Amniotic stem cell (primary cell): Measurements from ENCODE around the gene PC.

Experiments used
- DNase-seq: peaks from one replicate; lab custom pipeline; 2025; lab: John Stamatoyannopoulos, UW

The PC gene

DNA sequence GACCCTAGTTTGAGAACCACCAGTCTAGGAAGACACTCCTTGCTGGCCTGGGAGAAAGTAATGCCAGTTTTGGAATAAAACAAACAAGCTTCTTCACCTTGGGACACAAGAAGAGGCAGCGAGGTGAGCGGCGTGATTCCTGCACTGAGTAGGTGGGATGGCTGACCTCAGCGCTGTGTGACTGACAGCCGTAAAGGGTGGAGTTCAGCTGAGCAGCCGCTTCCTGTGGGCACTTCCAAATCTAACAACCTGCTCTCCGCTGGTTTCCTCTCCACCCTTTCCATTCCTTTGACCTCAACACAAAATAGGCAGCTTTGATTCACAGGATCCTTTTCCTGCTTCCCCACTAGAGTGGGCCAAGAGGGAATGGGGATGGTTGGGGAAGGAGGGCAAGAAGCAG is 45.8 kb downstream of the PC start:
- DNase-seq = no peak

DNA sequence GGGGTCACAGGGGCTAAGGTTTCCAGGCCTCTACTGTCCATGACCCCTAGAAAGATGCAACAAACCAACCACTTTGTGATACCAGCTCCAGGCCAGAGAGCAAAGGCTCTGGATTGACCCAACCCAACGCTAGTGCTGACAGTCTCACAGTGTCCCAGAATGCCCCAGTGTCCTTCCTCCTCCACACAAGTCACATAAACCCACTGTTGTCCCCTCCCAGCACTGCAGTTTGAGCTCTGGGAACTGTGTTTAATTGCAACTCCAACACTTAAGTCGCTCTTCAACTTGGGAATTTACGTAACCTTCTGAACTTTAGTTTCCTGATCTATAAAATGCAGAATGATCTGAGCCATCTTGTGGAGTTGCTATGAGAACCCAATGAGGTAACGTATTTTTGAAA is 47.5 kb downstream of the PC start:
- DNase-seq = no peak

DNA sequence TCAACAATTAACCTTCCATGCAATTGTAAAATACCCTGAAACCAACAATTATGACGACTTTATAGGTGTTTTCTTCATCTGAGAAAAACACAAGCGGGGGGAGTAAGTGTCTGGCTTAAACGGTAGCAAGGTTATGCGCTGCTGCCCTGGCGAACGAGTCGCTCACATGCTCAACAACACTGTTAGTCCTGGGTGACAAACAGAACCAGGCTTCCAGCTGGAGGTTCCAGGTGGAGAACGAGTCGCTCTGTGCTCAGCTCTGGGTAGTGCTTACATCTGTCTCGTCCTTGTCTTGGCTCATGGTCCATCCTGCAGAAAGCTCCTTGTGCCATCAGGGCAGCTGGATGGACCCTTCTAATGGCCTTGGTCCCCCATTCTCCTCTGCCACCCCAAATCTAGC is 48.2 kb downstream of the PC start:
- DNase-seq = no peak

DNA sequence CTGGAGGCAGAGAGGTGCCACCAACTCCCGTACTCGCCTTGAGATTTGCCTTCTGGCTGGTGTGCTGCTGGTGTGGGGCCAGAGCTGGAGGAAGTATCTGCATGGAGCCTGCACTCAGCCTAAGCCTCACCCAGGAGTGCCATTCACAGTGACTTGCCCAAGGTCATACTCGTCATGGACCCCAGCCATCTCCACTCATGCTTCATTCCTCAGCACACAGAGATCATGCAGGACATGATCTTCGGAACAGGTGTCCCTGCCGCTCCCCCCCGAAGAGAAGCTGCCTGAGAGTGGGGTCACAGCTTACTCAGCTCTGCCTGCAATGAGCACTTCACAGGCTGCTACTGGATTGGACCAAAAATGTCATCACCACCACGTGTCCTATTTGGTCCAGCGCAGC is 49.0 kb downstream of the PC start:
- no peak for DNase-seq

DNA sequence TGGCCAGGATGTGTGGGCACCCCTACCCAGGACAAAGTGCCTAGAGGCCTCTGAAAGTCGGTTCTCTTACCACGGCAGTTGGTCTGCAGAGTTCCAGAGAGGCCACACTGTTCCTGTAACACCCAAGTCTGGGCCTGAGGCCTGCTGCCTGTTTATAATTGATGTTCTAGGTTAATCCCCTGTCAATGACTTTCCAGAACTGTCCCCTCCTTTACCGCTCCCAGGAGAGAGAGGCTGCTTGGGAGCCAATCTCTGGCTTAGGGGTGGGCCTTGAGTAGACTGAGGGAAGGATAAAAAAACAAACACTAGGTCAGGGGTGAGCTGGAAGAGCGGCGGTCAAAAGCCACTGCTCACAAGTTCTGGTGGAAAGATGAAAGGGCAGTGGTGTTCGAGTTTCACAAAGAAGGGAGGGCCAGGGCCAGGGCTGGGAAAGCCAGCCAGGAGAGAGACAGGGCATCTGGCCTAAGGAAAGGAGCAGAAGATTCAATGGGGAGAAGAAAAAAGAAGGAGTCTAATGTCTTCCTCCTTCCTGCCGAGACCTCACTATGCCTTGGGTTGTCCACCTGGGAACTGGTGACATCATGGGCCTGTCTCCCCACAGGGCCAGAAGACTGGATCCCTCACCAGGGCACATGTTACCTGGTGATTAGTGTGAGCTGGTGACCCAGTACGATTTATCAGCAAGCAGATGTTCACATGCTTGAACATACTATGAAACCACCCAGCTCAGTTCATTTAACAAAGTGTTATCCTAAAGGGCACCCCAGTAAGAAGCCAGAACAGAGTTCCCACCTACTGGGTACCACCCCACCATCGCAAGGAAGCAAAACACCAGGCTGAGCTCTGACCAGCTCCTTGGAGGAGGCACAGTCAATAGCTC is 50.2 kb downstream of the PC start:
- no peak for DNase-seq

DNA sequence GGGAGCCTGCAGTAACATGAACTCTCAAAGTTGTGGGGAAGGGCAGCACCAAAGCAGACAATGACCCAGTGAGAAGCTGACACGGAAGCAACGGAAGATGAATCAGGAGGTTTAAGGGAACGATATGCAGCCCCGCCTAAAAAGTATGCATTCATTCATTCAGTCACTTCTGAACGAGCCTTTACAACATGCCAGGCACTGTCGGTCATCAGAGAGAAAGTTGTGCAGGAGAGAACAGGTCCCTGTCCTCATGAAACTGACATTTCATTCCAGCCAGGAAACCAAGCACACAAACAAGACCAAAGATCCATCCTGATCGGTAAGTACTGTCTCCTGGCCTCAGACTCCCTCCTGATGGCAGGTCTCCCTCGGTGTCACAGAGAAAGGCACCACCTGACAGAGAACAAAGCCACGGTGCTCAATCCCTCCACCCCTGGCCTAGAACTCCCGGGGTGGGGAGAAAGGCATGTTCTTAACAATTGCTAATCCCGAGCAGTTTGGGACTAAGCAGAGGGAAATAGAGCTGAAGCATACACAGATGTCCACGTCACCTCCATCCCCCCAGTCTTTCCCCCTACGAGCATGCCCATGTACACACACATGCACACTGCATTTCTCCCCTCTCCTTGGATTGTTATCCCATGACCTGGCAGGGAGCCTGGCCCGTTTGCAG is 52.0 kb downstream of the PC start:
- no peak for DNase-seq

DNA sequence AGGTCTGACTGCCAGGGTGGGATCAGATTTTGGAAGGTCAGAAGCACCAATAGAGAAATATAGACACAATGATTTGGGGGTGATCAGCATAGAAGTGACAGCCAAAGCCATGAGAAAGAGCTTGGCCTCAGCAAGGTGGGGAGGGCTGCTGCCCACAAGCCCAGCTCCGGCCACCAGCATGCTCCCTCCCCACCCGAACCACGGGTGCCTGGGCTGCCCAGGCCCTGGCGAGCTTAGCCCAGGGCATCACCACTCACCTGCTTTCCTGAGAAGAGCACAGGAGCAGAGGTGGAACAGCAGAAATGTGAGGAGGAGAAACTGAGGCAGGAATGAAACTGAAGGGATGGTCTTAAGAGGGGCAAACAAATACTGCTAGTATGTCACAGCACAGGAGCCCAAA is 52.6 kb downstream of the PC start:
- DNase-seq = no peak

DNA sequence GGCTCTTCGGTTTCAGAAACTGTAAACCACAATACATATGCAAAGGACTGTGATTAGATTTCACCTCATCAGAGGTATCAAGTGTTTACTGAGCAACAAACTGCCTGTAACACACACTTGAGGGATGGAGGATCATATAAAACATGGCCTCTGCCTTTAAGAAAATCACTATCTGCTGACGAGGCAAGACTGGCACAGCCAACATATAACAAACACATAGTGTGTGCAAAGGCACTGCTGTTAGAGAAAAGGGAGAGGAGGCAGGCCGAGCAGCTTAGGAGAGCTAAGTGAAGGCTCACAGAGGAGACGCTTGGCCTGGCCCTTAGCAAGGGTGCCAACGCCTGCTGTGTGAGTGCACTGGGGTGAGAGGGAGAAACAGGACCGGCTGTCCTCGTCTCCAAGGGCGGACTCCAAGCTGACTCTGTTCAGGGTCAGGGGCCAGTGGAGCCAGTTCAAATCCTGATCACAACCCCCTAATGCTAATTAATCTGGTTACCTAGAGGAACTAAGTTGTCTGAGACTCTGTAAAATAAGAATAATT is 53.1 kb downstream of the PC start:
- no peak for DNase-seq

DNA sequence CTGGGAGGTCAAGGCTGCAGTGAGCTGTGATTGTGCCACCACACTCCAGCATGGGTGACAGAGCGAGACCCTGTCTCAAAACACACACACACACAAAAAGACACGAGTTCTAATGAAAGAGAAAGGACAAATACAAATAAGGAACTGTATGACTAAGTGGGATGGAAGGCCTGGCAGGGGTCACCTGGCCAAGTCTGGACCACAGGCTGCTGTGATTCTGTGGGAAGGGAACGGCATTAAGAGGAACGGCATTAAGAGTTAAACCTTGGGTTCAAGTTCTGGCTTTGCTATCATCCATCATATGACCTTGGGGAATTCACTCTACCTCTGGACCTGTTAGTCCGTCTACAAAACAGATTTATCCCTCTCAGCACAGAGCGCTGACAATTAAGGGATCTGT is 53.6 kb downstream of the PC start:
- DNase-seq = no peak

DNA sequence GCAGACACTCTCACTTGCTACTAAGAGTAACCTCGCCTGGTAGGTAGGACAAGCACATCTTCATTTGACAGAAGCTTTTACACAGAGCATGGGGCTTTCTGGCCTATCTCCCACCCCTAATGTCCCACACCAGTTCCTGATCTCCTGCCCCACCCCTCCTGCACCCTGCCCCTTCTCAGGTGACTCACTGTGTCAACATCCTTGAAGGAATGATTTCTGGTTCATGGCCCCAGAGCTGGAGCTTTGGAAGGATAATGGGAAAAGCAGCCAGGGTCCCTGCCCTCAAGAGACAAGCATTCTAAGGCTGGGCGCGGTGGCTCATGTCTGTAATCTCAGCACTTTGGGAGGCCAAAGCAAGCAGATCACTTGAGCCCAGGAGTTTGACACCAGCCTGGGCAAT is 54.1 kb downstream of the PC start:
- DNase-seq = no peak

DNA sequence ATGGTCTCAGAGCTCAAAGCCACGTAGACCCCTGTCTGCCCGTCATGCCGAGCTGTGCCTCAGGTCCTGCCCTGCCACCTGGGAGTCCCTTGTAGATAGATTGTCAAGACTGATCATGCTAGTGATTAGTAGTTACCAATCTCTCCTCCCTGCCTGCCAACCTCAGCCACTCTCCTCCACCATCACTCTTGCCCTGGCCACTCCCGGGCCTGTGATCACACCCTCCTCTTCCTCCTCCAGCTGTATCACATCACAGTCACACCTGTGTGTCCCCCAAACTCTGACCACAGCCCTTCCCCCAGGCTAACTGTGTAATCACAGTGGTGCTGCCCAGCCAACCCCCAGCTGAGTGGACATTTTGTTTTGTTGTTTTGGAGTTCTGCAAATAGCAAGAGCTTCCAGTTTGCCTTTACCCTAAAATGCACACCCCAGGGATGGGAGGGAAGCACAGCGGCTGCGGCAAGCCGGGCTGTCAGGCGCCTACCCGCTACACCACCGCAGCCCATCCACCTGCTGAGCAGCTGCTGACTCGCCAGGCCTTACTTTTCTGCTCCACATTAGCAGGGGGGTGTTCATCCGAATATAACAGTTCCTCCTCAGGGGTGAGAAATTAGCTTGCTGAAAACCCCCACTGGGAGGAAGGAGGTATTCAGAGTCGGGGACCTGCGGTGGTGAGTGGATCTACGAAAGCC is 55.6 kb downstream of the PC start:
- DNase-seq = no peak

DNA sequence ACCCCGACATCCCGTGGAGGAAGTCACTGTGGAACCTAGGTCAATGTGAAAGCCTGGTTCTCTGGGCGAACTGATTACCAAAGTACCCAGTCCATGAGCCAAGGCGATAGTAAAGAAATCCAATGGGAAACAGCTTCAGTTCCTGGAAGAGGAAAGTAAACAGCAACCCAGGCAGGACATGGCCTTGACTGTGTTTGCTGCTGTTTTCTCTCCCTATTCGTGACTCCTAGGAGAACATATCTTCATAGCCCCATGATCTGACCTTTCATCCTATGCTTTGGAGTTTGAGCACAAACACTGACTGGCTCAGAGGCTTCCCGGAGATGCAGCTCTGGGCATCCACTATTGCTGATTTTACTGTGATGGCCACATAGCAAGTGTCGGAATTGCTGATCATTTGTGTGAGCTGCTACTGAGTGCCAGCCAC is 56.2 kb downstream of the PC start:
- no peak for DNase-seq

DNA sequence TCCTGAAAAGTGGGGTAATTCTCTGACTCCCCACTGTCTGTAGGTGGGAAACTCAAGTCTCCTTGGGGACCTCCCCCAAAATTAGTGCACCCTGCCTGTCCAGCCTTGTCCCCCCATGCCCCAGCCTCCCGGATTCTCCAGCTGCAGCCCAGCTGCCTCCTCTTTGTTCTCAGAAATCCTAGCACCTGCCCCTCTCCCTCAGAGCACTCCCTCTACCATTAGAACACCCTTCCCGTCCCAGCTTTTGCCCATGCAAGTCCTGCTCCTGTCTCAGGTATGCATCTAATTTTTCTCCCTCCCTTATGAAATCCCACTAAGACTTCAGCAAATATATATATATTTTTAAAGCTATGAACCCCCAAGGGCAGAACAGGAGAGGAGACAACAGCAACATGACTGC is 64.0 kb downstream of the PC start:
- DNase-seq = no peak

DNA sequence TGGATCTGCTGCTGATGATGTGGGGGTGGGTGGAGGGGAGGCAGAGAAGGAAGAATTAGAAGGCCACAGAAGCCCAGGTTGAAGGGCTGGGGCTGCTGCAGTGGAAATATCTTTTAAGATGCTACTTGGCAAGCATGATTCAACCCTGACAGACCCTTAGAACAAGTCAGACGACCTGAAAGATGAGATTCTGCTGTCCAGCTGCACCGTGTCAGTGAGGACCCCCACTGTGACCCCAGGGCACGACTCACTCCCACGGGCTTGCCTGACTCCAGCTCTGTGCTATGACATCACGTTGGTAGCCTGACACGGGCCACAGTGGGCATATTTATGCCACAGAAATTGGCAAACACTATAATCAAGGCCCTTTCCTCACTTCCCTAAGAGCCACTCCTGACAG is 65.3 kb downstream of the PC start:
- no peak for DNase-seq

DNA sequence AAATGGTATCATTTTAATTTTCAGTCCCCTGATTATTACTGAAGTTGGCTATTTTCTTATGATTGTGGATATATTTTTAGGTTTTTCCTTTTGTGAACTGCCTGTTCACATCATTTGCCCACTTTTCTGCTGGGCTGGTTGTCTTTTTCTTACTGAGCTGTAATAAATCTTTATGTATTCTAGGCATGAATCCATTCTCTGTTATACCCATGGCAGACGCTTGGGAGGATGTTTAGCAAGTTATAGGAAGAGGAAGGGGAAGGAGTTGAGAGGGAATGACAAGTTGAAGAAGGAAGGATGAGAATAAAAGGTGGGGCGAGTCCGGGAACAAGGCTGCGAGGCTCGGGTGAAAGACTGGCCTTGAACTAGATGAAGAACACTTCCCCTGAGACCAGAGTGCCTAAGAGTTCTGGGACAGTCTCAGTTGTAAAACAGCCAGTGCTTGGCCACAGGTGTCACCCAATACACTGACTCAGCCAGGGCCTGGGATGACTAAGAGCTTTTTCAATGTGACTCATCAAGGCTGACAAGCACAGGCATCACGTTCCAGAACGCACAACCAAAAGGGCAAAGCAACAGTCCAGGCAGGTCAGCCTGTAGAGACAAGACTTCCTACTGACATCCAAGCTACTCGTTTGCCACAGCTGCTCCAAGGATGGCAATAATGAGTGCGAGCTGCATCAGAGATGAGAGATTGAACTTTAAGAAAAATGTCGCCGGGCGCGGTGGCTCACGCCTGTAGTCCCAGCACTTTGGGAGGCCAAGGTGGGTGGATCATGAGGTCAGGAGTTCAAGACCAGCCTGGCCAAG is 66.1 kb downstream of the PC start:
- DNase-seq = peak; percentile 87

DNA sequence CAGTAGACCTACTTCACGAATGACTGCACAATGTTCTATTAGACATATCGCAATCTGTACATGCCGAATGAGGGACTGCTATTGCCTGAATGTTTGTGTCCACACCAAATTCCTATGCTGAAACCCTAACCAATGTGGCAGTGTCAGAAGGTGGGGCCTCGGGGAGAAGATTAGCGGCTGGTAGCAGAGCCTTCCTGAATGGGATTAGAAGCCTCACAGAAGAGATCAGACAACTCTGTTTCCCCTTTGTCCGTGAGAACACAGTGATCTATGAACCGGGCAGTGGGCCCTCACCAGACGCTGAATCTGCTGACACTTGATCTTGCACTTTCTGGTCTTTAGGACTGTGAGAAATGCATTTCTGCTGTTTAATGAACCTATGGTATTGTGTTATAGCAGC is 68.2 kb downstream of the PC start:
- DNase-seq = no peak

DNA sequence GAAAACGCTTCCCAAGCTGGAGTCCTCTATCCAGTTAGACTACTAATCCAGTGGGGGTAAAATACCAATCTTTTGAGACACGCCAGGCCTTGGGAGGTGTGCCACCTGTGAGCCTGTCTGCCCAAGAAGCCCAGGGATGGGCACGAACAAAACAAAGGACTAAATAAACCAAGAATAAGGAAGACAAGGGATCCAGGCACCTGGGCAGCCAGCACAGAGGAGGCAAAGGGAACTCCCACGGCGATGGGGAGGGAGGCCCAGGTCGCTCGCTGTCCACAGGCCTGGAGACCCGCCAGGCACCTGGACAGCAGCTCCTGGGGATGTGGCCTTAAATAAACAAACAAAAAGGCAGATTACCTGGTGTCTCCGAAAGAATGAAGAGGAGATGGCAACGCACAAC is 69.9 kb downstream of the PC start:
- no peak for DNase-seq

DNA sequence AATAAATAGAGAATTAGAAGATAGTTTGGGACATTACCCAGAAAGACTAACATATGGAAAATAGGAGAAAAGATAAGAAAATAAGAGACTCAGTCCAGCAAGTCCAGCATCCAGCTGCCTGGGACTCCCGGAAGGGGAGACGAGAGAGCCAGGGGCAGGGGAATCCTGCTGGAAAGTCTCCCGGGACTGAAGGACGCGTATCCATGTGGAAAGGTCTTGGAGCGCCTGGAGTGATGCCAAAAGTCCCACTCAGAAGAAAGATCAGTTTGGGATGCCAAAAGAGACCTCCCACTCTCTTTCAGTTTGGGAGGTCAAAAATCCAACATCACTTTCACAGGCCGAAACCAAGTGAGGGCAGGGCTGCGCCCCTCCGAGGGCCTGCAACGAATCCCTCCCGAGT is 70.7 kb downstream of the PC start:
- DNase-seq = no peak

DNA sequence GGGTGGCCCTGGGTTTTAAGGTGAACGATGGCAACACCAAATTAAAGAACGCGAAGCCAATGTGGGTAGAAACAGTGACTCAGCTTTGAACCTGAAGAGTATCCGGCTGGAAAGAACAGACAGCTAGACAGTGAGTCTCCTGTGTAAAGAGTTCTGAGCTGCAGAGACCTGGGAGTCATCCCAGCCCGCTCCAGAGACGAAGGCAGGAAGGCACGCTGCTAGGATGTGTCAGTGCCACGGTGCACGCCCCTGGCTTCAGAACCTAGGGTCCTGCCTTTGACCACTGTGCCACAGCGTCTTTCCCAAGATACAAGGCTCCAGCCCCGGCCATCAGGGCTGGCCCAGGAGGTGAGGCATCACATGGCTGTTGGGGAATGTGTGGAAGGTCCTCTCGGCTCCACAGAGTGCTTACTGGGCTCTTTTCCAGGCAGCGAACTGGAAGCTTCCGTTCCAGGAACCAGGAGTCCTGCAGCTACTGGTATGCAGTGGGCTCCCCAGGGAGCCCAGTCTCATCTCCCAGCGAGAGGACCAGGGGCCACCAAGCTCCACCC is 71.4 kb downstream of the PC start:
- no peak for DNase-seq

DNA sequence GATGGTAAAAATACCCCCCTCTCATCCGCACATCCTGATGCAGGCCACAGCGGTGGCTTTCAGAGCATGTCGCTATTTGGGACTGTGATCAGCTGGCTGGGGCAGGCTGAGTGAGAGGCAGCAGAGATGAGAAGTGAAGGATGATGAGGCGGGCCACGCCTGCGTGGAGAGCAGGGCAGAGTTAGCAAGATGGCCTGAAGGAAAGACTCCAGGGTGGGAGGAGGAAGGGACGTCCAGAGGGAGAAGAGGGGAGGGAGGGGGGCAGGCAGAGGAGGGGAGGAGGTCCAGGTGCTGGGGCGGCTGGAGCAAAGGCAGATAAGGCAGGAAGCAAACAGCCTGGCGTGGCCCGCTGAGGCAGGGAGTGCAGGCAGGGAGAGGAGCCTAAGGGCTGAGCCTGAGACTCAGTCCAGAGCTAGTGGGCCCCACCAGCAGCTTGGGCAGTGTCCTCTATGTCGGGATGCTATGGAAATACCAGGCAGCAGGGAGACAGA is 72.2 kb downstream of the PC start:
- DNase-seq = no peak

DNA sequence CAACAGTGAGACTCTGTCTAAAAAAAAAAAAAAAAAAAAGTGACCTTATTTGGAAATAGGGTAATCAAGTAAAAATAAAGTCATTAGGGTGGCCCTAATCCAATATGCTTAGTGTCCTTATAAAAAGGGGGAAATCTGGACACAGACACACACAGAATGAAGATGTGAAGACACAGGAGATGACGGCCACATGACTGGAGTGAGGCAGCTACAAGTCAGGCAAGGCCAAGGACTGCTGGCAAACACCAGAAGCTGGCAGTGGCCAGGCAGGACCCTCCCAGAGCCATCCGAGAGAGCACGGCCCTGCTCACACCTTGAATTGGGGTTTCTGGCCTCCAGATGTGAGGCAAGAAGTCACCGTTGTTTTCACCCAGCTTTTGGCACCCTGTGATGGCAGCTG is 72.7 kb downstream of the PC start:
- no peak for DNase-seq

DNA sequence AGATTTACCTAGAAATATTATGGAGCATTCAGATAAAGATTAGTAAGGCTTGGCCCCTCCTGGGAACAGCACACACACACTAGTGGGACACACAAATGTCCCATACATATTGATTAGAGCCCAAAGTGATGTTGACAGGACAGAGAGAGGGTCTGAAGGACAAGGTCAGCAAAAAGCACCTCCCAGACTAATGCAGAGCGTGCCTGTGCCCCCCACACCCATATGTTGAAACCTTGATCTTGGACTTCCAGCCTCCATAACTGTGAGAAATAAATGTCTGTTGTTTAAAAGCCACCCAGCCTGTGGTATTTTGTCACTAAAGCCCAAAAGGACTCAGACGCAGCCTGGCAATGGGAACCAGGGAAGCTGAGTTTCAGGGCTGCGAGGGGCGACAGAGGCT is 73.7 kb downstream of the PC start:
- DNase-seq = no peak
